Measurements from ENCODE around the gene ITGAX. TPM values are rescaled to one million over a fixed set of nuclear protein-coding genes. Genes with fewer than 3 reads are reported as not detected.
A peak's percentile ranks its signal among the peaks of the same experiment; 100 is the strongest.

ITGAX gene
- total and polyA plus RNA-seq, 7 donors, result 0.34 to 2.6 (median 1.7) TPM

DNA sequence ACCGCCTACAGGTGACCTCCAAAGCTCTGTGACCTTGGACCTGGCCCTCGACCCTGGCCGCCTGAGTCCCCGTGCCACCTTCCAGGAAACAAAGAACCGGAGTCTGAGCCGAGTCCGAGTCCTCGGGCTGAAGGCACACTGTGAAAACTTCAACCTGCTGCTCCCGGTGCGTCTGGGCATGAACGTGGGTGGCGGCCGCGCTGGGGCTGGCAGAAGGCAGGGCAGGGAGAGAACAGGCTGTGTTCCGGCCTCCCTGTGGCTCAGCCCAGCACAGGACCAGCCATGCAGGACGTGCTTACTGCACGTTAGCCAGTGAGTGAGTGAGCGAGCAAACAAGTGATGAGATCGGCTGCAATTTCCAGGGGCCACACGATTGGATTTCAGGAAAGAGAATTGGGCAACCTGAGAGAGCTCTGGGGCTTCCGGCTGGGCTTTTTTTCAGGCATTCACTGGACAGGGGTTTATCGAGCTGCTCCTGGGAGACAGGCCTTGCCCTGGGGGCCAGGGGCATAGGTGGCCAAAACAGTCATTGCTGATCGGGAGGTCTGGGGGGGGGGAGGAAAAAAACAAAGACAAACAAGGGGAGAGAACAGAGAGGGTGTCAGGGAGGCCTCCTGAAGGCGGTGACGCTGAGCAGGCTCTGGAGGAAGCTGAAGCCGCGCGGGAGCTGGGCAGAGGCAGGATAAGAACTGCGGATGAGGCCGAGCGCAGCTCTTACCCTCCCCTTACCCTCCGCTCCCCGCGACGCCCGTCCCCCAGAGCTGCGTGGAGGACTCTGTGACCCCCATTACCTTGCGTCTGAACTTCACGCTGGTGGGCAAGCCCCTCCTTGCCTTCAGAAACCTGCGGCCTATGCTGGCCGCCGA lies 16.9 kb downstream of the ITGAX start:
- intact Hi-C loops (cut with DNase I), result no loop called here
- TF ChIP-seq, protein P1, sequence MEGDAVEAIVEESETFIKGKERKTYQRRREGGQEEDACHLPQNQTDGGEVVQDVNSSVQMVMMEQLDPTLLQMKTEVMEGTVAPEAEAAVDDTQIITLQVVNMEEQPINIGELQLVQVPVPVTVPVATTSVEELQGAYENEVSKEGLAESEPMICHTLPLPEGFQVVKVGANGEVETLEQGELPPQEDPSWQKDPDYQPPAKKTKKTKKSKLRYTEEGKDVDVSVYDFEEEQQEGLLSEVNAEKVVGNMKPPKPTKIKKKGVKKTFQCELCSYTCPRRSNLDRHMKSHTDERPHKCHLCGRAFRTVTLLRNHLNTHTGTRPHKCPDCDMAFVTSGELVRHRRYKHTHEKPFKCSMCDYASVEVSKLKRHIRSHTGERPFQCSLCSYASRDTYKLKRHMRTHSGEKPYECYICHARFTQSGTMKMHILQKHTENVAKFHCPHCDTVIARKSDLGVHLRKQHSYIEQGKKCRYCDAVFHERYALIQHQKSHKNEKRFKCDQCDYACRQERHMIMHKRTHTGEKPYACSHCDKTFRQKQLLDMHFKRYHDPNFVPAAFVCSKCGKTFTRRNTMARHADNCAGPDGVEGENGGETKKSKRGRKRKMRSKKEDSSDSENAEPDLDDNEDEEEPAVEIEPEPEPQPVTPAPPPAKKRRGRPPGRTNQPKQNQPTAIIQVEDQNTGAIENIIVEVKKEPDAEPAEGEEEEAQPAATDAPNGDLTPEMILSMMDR (IDR thresholded peaks at IDR 0.05), result no peak

DNA sequence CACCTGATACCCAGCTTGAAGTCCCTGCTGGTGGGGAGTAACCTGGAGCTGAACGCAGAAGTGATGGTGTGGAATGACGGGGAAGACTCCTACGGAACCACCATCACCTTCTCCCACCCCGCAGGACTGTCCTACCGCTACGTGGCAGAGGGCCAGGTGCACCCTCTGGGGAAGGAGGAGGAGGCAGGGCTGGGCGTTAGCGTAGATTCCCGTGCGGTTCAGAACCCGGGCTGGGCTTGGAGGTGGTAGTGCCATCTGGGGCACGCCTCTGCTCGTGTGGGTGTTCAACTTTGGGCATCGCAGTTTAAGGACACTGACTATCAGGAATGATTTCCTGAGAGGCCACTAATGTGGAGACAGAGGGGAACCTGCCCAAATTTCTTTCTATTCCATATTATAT lies 18.3 kb downstream of the ITGAX start:
- Histone ChIP-seq H3K36me3 (ENCODE audit: insufficient read depth in 1 of 2, low read depth in 1 of 2) (no peaks in the 10 kb centered on the region), H3K4me1 (no peaks in the 10 kb centered on the region), H3K27ac (no peak overlapping the region), H3K9me3 (peaks cover 13% of the 10 kb centered on the region), H3K27me3 (ENCODE audit: insufficient read depth in 3 of 3, low read length in 2 of 3) (no peaks in the 10 kb centered on the region), H3K4me3 (no peak overlapping the region)
- DNase-seq (peak in 1 of 2 donors; percentile 36), ATAC-seq (no peak)
- WGBS, 3 donors, result 66 to 77% (median 72%) methylated on average over 14 of the region's 14 CpGs
- intact Hi-C loops (cut with DNase I), result no loop called here
- TF ChIP-seq, protein P1 (IDR thresholded peaks at IDR 0.05), result no peak

More for the DNA sequence above, 16.9 kb downstream of the ITGAX start:
- ATAC-seq (no peak), DNase-seq (peak in 1 of 2 donors; percentile 37)
- Histone ChIP-seq H3K4me3 (no peak overlapping the region), H3K4me1 (no peaks in the 10 kb centered on the region), H3K27me3 (ENCODE audit: insufficient read depth in 3 of 3, low read length in 2 of 3) (no peaks in the 10 kb centered on the region), H3K27ac (no peak overlapping the region), H3K9me3 (peaks cover 13% of the 10 kb centered on the region), H3K36me3 (ENCODE audit: insufficient read depth in 1 of 2, low read depth in 1 of 2) (no peaks in the 10 kb centered on the region)
- 72 to 77% (median 76%) methylated on average over 36 to 42 of the region's 42 CpGs for WGBS, 3 donors

DNA sequence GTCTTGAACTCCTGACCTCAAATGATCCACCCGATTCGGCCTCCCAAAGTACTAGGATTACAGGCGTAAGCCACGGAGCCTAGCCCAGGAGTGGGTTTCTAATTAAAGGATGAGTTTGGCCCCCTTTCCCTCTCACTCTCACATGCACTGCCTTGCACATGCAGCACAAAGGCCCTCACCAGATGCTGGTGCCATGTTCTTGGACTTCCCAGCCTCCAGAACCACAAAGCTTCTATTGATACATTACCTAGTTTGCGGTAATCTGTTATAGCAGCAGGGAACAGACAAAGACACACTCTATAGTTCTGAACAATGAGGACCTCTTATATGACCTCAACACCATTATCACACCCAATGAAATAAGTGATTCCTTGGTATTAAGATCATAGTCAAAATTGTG lies 20.3 kb downstream of the ITGAX start:
- Histone ChIP-seq H3K9me3 (peaks cover 13% of the 10 kb centered on the region), H3K27me3 (ENCODE audit: insufficient read depth in 3 of 3, low read length in 2 of 3) (no peaks in the 10 kb centered on the region), H3K4me1 (no peaks in the 10 kb centered on the region), H3K4me3 (no peak overlapping the region), H3K36me3 (ENCODE audit: insufficient read depth in 1 of 2, low read depth in 1 of 2) (no peaks in the 10 kb centered on the region), H3K27ac (no peak overlapping the region)
- intact Hi-C loops (cut with DNase I), result no loop called here
- DNase-seq (peak in 1 of 2 donors; percentile 3), ATAC-seq (no peak)
- TF ChIP-seq, protein P1 (IDR thresholded peaks at IDR 0.05), result no peak
- 80 to 90% (median 89%) methylated on average over 5 of the region's 5 CpGs for WGBS, 3 donors

DNA sequence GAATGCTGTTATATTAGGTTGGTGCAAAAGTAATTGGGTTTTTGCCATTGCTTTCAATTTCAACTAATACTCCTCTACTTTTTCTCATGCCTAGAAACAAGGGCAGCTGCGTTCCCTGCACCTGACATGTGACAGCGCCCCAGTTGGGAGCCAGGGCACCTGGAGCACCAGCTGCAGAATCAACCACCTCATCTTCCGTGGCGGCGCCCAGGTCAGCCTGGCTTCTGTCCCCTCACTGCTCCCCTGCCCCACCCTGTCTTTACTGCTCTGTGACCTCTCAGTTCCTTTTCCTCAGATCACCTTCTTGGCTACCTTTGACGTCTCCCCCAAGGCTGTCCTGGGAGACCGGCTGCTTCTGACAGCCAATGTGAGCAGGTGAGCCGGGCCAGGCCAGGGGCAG lies 21.7 kb downstream of the ITGAX start:
- intact Hi-C loops (cut with DNase I), result no loop called here
- TF ChIP-seq, protein P1 (IDR thresholded peaks at IDR 0.05), result no peak

More for the DNA sequence above, 21.7 kb downstream of the ITGAX start:
- no peaks in the 10 kb centered on the region for H3K27me3 ChIP-seq (ENCODE audit: insufficient read depth in 3 of 3, low read length in 2 of 3)
- peaks cover 13% of the 10 kb centered on the region for H3K9me3 ChIP-seq
- H3K4me3 ChIP-seq, result no peak overlapping the region
- DNase-seq (peak in 1 of 2 donors; percentile 16), ATAC-seq (no peak)
- no peak overlapping the region for H3K27ac ChIP-seq
- no peaks in the 10 kb centered on the region for H3K36me3 ChIP-seq (ENCODE audit: insufficient read depth in 1 of 2, low read depth in 1 of 2)
- H3K4me1 ChIP-seq, result no peaks in the 10 kb centered on the region
- 77 to 78% (median 77%) methylated on average over 8 of the region's 8 CpGs for WGBS, 3 donors

Measured in psoas muscle (tissue), 8 donors.